GM23338 (cell line): ENCODE results near the gene DCTN1. TPM values are rescaled to one million over a fixed set of nuclear protein-coding genes. Genes with fewer than 3 reads are reported as not detected.

Source experiments
- CREB1 ChIP-seq: fragments of 250-450 bp; sonication (Bioruptor Pico); IDR thresholded peaks from 2 replicates; pipeline ENCODE4 v1.5.0; 2020; ENCODE audit warnings: low read depth, mild to moderate bottlenecking, moderate library complexity
- CTCF ChIP-seq, 2 experiments: fragments of 200-600 bp in 1 of 2; sonication (generic) in 1 of 2; conservative IDR thresholded peaks; 2 replicates each; pipeline versions ENCODE4 v1.5.1 to v1.6.1; 2016 to 2017; ENCODE audit warnings: antibody characterized with exemption in 2 of 2, low read depth in 2 of 2, mild to moderate bottlenecking in 2 of 2, moderate library complexity in 1 of 2
- ETS1 ChIP-seq: IDR thresholded peaks from 2 replicates; pipeline ENCODE4 v1.6.1; 2016; ENCODE audit warnings: antibody characterized with exemption
- EZH2phosphoT487 ChIP-seq: fragments of 200-600 bp; sonication (generic); IDR thresholded peaks from one replicate; pipeline ENCODE4 v1.8.1; 2018; ENCODE audit warnings: antibody characterized with exemption; ENCODE audit not compliant: unreplicated experiment
- JUNB ChIP-seq: IDR thresholded peaks from one replicate; pipeline ENCODE4 v1.6.1; 2016; ENCODE audit warnings: antibody characterized with exemption; ENCODE audit not compliant: unreplicated experiment
- NANOG ChIP-seq: IDR thresholded peaks from 2 replicates; pipeline ENCODE4 v1.6.1; 2016; ENCODE audit warnings: antibody characterized with exemption, borderline replicate concordance
- STAT1 ChIP-seq: IDR thresholded peaks from one replicate; pipeline ENCODE4 v1.6.1; 2016; ENCODE audit warnings: antibody characterized with exemption; ENCODE audit not compliant: unreplicated experiment
- ZNF331 ChIP-seq: fragments of 250-450 bp; sonication (Bioruptor Pico); IDR thresholded peaks from 2 replicates; pipeline ENCODE4 v1.5.0; 2020; ENCODE audit warnings: low read depth, mild to moderate bottlenecking, moderate library complexity
- ZNF462 ChIP-seq: fragments of 250-450 bp; sonication (Bioruptor Pico); IDR thresholded peaks from 2 replicates; pipeline ENCODE4 v1.5.0; 2020; ENCODE audit warnings: mild to moderate bottlenecking, moderate library complexity
- polyA plus RNA-seq: library from polyadenylated mRNA; unstranded; fragments of >200 nt; fragmentation: Nextera tagmentation; extraction: Ambion mirVana; gene quantifications from 2 replicates; pipeline ENCODE4 v1.2.1, GENCODE V29; 2016
- total RNA-seq: library from RNA; depleted of rRNA; stranded (reverse); fragments of >200 nt; shearing (Covaris generic); gene quantifications from 2 replicates; pipeline ENCODE4 v1.2.3, GENCODE V29; 2014

The DCTN1 gene
- total and polyA plus RNA-seq, 2 experiments from 2014 or later, result 108 to 145 TPM

GRCh38 chr2:74384051-74384450 is 3.9 kb upstream of the DCTN1 start (continued):
- TF ChIP-seq ZNF462 (CRISPR knock-in tag) (no peak), EZH2phosphoT487 (no peak), JUNB (no peak), ETS1 (no peak), ZNF331 (CRISPR knock-in tag) (no peak), NANOG (no peak), STAT1 (no peak), CTCF (conservative IDR thresholded peaks at IDR 0.05; ENCODE audit: low read depth in 2 of 2) (no peak), CREB1 (no peak)
